A549 (cell line): Measurements from ENCODE around the gene CTBP1.

Experiments used
- CEBPB ChIP-seq, 2 experiments: fragments of >200 bp in 1 of 2; sonication (Bioruptor Twin) in 1 of 2; formaldehyde crosslinking in 1 of 2; IDR thresholded peaks; 2 replicates each; pipeline ENCODE4 v1.6.1; 2012 to 2016
- CTCF ChIP-seq: fragments of >200 bp; sonication (Bioruptor Twin); formaldehyde crosslinking; IDR thresholded peaks from 3 replicates; pipeline ENCODE4 v1.5.1; 2016
- HOXA7 ChIP-seq: fragments of 250-450 bp; sonication (Bioruptor Pico); IDR thresholded peaks from 2 replicates; pipeline ENCODE4 v1.5.0; 2020; ENCODE audit warnings: mild to moderate bottlenecking, moderate library complexity
- HOXB5 ChIP-seq: fragments of 250-450 bp; sonication (Bioruptor Pico); IDR thresholded peaks from 2 replicates; pipeline ENCODE4 v1.5.0; 2020; ENCODE audit warnings: mild to moderate bottlenecking, moderate library complexity
- MAX ChIP-seq: IDR thresholded peaks from 2 replicates; pipeline ENCODE4 v1.6.1; 2012
- RNF2 ChIP-seq: fragments of 200-600 bp; sonication (generic); IDR thresholded peaks from 2 replicates; pipeline ENCODE4 v1.6.1; 2016; ENCODE audit warnings: low read depth, mild to moderate bottlenecking, antibody characterized with exemption, moderate library complexity, borderline replicate concordance
- USF2 ChIP-seq: fragments of 450-650 bp; IDR thresholded peaks from 2 replicates; pipeline ENCODE4 v1.6.1; 2014; ENCODE audit warnings: antibody characterized with exemption

GRCh38 chr4:1216076-1216614, 32.8 kb downstream of the CTBP1 start:
- TF ChIP-seq RNF2 (no peak), CTCF (no peak), CEBPB (IDR thresholded peaks at IDR 0.05) (no peak), HOXB5 (CRISPR knock-in tag) (no peak), MAX (no peak), USF2 (no peak), HOXA7 (CRISPR knock-in tag) (no peak)
